Effector memory CD8-positive, alpha-beta T cell (primary cell): ENCODE measurements around the gene EIF1B.

Experiments used
- ATAC-seq: fragments of 150-1000 bp; cut with Tn5 transposase; replicated peaks from 2 replicates; pipeline ENCODE4 v1.10.0; 2021; ENCODE audit warnings: mild to moderate bottlenecking, moderate library complexity
- DNase-seq, 3 experiments: peaks; one replicate each; pipeline ENCODE4 v3.0.0; 2021
- H3K27ac Mint-ChIP-seq, 2 donors: one replicate each; pipeline ENCODE4 v1.8.0; 2022; ENCODE audit warnings: mild to moderate bottlenecking in 2 of 2, mixed read lengths in 2 of 2, moderate library complexity in 2 of 2
- H3K27me3 Mint-ChIP-seq, 2 donors: one replicate each; pipeline ENCODE4 v1.8.0; 2022; ENCODE audit warnings: mixed read lengths in 2 of 2
- H3K36me3 Mint-ChIP-seq: one replicate; pipeline ENCODE4 v1.8.0; 2022; ENCODE audit warnings: mild to moderate bottlenecking, moderate library complexity, mixed read lengths; ENCODE audit not compliant: insufficient read depth
- H3K4me1 Mint-ChIP-seq, 2 donors: one replicate each; pipeline ENCODE4 v1.8.0; 2022; ENCODE audit warnings: low read depth in 2 of 2, mixed read lengths in 2 of 2
- H3K4me3 Mint-ChIP-seq, 2 donors: one replicate each; pipeline ENCODE4 v1.8.0; 2022; ENCODE audit warnings: mild to moderate bottlenecking in 2 of 2, mixed read lengths in 2 of 2, moderate library complexity in 2 of 2
- H3K9me3 Mint-ChIP-seq, 2 donors: one replicate each; pipeline ENCODE4 v1.8.0; 2022; ENCODE audit warnings: mixed read lengths in 2 of 2

The EIF1B gene

DNA sequence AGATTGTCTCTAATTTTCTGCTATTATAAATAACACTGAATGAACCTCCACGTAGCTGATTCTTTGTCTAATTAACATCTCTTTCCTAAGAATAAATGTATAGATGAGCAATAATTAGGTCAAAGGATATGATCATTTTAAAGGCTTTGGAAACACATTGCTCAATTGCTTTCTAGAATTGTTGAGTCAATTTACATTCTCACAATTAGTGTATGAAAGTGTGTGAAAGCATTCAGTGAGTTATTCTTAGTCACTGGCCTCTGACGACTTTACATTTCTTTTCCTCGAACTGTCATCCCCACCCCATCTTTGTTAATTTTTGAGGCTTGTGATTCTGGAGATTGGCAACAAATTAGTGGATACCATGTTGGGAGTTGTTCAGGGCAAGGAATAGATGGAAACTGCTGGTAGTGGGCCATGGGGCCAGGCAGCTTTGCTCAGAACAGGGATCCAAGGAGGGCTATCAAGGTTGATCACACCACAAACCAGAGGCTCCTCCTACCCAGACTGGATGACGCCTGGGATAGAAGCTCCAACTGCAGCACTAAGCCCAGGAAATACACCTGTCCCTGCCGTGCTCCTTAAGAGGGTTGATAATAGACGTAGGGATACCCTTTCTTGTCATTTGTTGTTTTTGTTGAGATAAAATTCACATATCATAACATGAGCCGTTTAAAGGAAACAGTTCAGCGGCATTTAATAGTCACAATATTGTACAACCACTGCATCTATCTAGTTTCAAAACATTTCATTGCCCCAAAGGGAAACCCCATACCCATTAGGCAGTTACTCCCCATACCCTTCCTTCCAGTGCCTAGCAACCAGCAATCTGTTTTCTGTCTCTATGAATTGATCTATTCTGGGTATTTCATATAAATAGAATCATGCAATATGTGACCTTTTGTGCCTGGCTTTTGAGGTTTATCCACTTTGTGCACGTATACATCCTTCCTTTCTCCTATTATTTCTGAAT lies 27.9 kb downstream of the EIF1B start:
- no peak for ATAC-seq
- Mint-ChIP-seq H3K27ac (no peak overlapping the region), H3K27me3 (no peaks in the 10 kb centered on the region), H3K4me3 (no peak overlapping the region), H3K36me3 (no peaks in the 10 kb centered on the region), H3K4me1 (peaks cover 0 to 2% of the 10 kb centered on the region in 2 donors), H3K9me3 (no peaks in the 10 kb centered on the region)
- no peak for DNase-seq

DNA sequence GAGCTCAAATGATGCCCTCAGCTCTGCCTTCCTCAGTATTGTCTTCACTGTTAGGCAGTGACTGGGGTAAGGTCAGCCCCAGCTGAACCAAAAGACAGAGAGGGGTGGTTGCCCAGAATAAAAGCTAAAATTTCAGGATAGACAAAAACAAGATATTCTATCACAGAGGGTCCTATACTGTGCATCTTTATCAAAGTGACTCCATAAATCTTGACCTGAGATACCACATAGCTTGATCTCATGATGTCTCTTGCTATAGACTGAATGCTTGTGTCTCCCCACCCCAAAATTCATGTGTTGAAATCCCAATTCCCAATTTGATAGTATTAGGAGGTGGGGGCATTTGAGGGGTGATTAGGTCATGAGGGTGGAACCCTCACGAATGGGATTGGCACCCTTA lies 30.4 kb downstream of the EIF1B start:
- DNase-seq (no peak), ATAC-seq (no peak)
- Mint-ChIP-seq H3K9me3 (no peaks in the 10 kb centered on the region), H3K4me1 (peaks cover 0 to 2% of the 10 kb centered on the region in 2 donors), H3K4me3 (no peak overlapping the region), H3K27ac (no peak overlapping the region), H3K27me3 (no peaks in the 10 kb centered on the region), H3K36me3 (no peaks in the 10 kb centered on the region)

DNA sequence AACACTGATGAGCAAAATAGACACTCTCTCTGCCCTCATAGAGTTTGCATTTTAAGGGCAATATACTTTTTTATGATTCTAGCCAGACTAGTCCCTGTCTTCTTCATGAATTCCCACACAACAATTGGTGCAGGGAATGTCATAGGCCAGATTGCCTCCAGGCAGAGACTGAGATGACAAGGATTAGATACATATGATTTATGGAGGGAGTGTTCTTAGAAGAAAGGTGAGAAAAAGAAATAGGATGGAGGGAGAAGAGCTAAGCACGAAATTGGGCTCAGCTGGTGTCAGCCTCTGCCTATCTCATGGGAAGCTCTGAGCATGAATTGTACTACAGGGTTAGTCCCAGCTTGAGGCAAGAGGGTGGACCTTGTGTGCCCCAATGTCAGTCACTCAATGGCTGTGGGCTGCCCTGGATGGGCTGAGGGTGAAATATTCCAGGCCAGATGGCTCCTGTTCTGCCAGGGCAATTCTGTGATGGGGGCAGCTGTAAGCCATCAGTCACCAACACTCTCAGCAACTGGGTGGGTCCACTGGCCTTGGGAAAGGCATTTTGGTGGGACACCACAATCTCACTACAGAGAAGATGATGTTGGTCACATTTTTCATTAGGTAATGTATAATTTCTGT lies 31.1 kb downstream of the EIF1B start:
- H3K27ac Mint-ChIP-seq, result no peak overlapping the region
- H3K4me3 Mint-ChIP-seq, result no peak overlapping the region
- no peaks in the 10 kb centered on the region for H3K36me3 Mint-ChIP-seq
- DNase-seq (no peak), ATAC-seq (no peak)
- no peaks in the 10 kb centered on the region for H3K27me3 Mint-ChIP-seq
- peaks cover 0 to 2% of the 10 kb centered on the region in 2 donors for H3K4me1 Mint-ChIP-seq
- H3K9me3 Mint-ChIP-seq, result no peaks in the 10 kb centered on the region

DNA sequence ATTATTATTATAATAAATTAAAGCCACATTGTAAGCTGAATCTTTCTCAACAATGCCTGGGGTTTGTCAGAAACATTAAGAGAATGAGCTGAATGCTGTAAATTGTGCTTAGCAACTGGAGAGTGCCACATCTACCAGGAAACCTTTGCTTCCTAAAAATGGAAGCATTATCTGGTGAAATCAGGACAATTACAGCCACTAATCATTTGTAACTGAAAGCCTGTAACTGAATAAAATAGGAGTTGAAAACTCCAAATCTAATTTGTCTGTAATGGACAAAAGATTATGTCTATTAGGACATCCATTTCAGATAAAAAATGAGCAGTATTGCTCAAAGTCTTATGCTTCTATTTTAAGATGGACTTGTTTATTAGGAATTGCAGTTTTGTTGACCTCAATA lies 32.2 kb downstream of the EIF1B start:
- no peak overlapping the region for H3K27ac Mint-ChIP-seq
- H3K4me1 Mint-ChIP-seq, result peaks cover 0 to 2% of the 10 kb centered on the region in 2 donors
- ATAC-seq, result no peak
- no peak for DNase-seq
- no peaks in the 10 kb centered on the region for H3K9me3 Mint-ChIP-seq
- no peak overlapping the region for H3K4me3 Mint-ChIP-seq
- no peaks in the 10 kb centered on the region for H3K27me3 Mint-ChIP-seq
- H3K36me3 Mint-ChIP-seq, result no peaks in the 10 kb centered on the region

DNA sequence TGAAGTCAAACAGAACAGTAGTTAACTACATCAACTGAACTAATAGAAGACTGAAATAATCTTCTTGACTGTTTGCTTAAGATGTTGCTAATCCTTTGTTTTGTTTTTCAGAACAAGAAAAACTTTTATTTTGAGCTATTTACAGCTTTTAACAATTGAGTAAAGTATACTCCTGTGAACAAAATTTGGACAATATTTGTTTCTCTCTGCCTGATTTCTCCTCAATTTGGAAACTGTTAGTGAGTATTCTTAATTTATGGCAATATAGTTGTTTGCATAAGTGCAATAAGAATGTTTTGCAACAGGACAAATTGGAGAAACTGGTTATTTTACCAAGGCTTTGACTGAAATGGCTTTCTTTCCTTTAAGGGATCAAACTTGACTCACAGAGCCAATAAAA lies 41.0 kb downstream of the EIF1B start:
- H3K27me3 Mint-ChIP-seq, result peaks cover 31 to 38% of the 10 kb centered on the region in 2 donors
- H3K9me3 Mint-ChIP-seq, result peaks cover 0 to 2% of the 10 kb centered on the region in 2 donors
- H3K27ac Mint-ChIP-seq, result no peak overlapping the region
- ATAC-seq, result no peak
- no peak overlapping the region for H3K4me3 Mint-ChIP-seq
- H3K36me3 Mint-ChIP-seq, result no peaks in the 10 kb centered on the region
- no peak for DNase-seq
- H3K4me1 Mint-ChIP-seq, result no peaks in the 10 kb centered on the region

DNA sequence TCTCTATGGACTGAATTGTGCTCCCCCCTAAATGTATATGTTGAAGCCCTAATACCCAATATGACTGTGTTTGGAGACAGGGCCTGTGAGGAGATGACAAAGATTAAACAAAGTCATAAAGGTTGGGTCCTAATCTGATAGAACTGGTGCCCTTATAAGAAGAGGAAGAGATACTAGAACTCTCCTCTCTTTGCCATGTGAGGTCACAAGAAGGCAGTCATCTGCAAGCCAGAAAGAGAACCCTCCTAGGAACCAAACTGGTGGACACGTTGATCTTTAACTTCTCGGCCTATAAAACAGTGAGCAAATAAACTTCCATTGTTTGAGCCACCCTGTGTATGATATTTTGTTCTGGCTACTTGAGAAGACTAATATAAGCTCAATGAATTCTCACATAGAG lies 45.9 kb downstream of the EIF1B start:
- Mint-ChIP-seq H3K4me1 (no peaks in the 10 kb centered on the region), H3K9me3 (peaks cover 0 to 2% of the 10 kb centered on the region in 2 donors), H3K27me3 (peaks cover 37% of the 10 kb centered on the region in 2 donors), H3K27ac (no peak overlapping the region), H3K4me3 (no peak overlapping the region), H3K36me3 (no peaks in the 10 kb centered on the region)
- ATAC-seq (no peak), DNase-seq (no peak)

DNA sequence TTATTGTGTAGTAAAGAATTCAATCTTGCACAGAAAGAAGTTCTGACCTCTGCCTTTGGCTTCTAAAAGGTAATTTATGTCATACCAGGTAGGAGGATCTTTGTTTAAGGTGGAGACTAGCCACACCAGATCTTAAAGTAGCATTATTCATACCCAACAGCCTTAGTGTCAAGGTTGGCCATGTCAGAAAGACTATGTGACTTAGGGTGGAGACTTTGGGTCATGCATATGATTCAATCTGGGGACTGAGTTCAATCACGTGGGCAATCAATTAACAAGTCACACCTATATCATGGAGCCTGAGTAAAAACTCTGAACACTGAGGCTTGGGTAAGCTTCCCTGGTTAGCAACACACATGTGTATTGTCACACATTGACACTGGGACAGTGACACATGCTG lies 48.9 kb downstream of the EIF1B start:
- H3K27ac Mint-ChIP-seq, result no peak overlapping the region
- H3K4me3 Mint-ChIP-seq, result no peak overlapping the region
- no peaks in the 10 kb centered on the region for H3K9me3 Mint-ChIP-seq
- no peak for ATAC-seq
- DNase-seq, result no peak
- H3K27me3 Mint-ChIP-seq, result peaks cover 26% of the 10 kb centered on the region in 2 donors
- no peaks in the 10 kb centered on the region for H3K4me1 Mint-ChIP-seq
- no peaks in the 10 kb centered on the region for H3K36me3 Mint-ChIP-seq
